NCI-H2227 treated with DMSO at 0.1 percent for 48 hours (cell line): ENCODE data around the gene TMF1.
A peak's percentile ranks its signal among the peaks of the same experiment; 100 is the strongest.

Source experiments
- DNase-seq: peaks from one replicate; lab custom pipeline; 2025; lab: John Stamatoyannopoulos, UW

The TMF1 gene

GRCh38 chr3:68984011-68984530, 68.1 kb downstream of the TMF1 start:
- no peak for DNase-seq

- no peak for DNase-seq
Observed at GRCh38 chr3:68977486-68978167, 74.5 kb downstream of the TMF1 start.

DNA sequence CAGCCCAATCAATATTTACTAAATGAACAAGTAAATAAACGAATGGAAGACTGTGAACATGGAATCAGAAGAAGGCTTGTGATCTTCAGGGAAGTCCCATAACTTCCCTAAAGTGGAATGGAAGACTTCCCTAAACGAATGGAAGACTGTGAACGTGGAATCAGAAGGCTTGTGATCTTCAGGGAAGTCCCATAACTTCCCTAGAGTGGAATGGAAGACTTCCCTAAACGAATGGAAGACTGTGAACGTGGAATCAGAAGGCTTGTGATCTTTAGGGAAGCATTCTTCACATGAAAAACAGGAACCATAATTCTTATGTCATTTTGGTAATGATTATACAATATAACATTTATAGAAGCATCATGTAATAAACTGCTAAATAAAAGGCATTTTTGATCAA, 77.4 kb downstream of the TMF1 start:
- no peak for DNase-seq

DNA sequence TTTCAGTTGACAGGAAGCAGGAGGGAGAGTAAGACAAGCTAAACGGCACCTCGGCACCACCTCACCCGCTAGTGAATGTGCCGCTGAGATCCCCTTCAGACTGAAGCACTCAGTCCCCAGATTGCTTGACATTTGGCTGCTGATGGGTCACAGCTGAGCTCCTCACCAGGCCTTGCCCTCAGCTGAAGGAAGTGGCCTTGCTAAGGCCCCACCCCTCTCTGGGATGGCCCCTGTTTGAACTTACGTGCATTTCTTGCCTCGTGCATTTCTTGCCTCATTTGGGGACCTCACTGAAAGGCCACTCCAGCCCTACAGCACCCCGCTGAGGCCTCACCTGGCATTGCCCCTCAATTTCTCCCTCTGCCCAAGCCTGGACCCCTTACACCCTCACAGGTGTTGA, 78.5 kb downstream of the TMF1 start:
- no peak for DNase-seq

- peak; percentile 11 for DNase-seq
Observed at GRCh38 chr3:68972358-68972979, 79.7 kb downstream of the TMF1 start.
